Erythroblast (primary cell): Measurements from ENCODE around the gene FUBP3.
"Not testable (repeated sequence)": the region's sequence is repeated elsewhere in the genome, so short reads cannot be mapped to it uniquely, and the experiment has no call there.

Experiments used
- GATA1 ChIP-seq: IDR thresholded peaks from 2 replicates; pipeline ENCODE4 v1.6.1; 2011; ENCODE audit warnings: low read depth, mild to moderate bottlenecking, control low read depth, low read length, moderate library complexity
- POLR2A ChIP-seq: IDR thresholded peaks from 2 replicates; pipeline ENCODE4 v1.6.1; 2011; ENCODE audit warnings: mild to moderate bottlenecking, low read length

GRCh38 chr9:130562525-130562924, 16.9 kb upstream of the FUBP3 start:
- TF ChIP-seq POLR2A, GATA1: not testable (repeated sequence)
